ENCODE results near the gene KCNG1. TPM values are rescaled to one million over a fixed set of nuclear protein-coding genes. Genes with fewer than 3 reads are reported as not detected.

KCNG1 gene
- total and polyA plus RNA-seq, 2 of the 13 experiments (the other 11 are each of a cell fraction or from before 2014, with no cell fraction given), result not detected

- TF ChIP-seq REPIN1 (CRISPR knock-in tag; IDR thresholded peaks at IDR 0.05; ENCODE audit: borderline replicate concordance, low read depth) (0 out of 2 replicates have a peak, but pooled peaks have one; percentile 10), ZNF367 (CRISPR knock-in tag; IDR thresholded peaks at IDR 0.05; ENCODE audit: borderline replicate concordance) (no peak; the same call in 1 of the 2 replicates), JUND (CRISPR knock-in tag; IDR thresholded peaks at IDR 0.05) (no peak), ZNF749 (CRISPR knock-in tag; IDR thresholded peaks at IDR 0.05; ENCODE audit: borderline replicate concordance) (peak; percentile 56), SIX1 (CRISPR knock-in tag; IDR thresholded peaks at IDR 0.05; ENCODE audit: borderline replicate concordance) (no peak), DPF2 (CRISPR knock-in tag; IDR thresholded peaks at IDR 0.05; ENCODE audit: borderline replicate concordance, low read depth) (no peak), RNF2 (conservative IDR thresholded peaks at IDR 0.05; ENCODE audit: low read depth) (peak; percentile 80), ZIK1 (CRISPR knock-in tag; IDR thresholded peaks at IDR 0.05; ENCODE audit: borderline replicate concordance, low read depth) (no peak), MNT (IDR thresholded peaks at IDR 0.05) (peak; percentile 24)
- TF ChIP-seq, protein P1, sequence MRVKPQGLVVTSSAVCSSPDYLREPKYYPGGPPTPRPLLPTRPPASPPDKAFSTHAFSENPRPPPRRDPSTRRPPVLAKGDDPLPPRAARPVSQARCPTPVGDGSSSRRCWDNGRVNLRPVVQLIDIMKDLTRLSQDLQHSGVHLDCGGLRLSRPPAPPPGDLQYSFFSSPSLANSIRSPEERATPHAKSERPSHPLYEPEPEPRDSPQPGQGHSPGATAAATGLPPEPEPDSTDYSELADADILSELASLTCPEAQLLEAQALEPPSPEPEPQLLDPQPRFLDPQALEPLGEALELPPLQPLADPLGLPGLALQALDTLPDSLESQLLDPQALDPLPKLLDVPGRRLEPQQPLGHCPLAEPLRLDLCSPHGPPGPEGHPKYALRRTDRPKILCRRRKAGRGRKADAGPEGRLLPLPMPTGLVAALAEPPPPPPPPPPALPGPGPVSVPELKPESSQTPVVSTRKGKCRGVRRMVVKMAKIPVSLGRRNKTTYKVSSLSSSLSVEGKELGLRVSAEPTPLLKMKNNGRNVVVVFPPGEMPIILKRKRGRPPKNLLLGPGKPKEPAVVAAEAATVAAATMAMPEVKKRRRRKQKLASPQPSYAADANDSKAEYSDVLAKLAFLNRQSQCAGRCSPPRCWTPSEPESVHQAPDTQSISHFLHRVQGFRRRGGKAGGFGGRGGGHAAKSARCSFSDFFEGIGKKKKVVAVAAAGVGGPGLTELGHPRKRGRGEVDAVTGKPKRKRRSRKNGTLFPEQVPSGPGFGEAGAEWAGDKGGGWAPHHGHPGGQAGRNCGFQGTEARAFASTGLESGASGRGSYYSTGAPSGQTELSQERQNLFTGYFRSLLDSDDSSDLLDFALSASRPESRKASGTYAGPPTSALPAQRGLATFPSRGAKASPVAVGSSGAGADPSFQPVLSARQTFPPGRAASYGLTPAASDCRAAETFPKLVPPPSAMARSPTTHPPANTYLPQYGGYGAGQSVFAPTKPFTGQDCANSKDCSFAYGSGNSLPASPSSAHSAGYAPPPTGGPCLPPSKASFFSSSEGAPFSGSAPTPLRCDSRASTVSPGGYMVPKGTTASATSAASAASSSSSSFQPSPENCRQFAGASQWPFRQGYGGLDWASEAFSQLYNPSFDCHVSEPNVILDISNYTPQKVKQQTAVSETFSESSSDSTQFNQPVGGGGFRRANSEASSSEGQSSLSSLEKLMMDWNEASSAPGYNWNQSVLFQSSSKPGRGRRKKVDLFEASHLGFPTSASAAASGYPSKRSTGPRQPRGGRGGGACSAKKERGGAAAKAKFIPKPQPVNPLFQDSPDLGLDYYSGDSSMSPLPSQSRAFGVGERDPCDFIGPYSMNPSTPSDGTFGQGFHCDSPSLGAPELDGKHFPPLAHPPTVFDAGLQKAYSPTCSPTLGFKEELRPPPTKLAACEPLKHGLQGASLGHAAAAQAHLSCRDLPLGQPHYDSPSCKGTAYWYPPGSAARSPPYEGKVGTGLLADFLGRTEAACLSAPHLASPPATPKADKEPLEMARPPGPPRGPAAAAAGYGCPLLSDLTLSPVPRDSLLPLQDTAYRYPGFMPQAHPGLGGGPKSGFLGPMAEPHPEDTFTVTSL (CRISPR knock-in tag; IDR thresholded peaks at IDR 0.05; ENCODE audit: borderline replicate concordance), result no peak
- TF ChIP-seq, protein P2, sequence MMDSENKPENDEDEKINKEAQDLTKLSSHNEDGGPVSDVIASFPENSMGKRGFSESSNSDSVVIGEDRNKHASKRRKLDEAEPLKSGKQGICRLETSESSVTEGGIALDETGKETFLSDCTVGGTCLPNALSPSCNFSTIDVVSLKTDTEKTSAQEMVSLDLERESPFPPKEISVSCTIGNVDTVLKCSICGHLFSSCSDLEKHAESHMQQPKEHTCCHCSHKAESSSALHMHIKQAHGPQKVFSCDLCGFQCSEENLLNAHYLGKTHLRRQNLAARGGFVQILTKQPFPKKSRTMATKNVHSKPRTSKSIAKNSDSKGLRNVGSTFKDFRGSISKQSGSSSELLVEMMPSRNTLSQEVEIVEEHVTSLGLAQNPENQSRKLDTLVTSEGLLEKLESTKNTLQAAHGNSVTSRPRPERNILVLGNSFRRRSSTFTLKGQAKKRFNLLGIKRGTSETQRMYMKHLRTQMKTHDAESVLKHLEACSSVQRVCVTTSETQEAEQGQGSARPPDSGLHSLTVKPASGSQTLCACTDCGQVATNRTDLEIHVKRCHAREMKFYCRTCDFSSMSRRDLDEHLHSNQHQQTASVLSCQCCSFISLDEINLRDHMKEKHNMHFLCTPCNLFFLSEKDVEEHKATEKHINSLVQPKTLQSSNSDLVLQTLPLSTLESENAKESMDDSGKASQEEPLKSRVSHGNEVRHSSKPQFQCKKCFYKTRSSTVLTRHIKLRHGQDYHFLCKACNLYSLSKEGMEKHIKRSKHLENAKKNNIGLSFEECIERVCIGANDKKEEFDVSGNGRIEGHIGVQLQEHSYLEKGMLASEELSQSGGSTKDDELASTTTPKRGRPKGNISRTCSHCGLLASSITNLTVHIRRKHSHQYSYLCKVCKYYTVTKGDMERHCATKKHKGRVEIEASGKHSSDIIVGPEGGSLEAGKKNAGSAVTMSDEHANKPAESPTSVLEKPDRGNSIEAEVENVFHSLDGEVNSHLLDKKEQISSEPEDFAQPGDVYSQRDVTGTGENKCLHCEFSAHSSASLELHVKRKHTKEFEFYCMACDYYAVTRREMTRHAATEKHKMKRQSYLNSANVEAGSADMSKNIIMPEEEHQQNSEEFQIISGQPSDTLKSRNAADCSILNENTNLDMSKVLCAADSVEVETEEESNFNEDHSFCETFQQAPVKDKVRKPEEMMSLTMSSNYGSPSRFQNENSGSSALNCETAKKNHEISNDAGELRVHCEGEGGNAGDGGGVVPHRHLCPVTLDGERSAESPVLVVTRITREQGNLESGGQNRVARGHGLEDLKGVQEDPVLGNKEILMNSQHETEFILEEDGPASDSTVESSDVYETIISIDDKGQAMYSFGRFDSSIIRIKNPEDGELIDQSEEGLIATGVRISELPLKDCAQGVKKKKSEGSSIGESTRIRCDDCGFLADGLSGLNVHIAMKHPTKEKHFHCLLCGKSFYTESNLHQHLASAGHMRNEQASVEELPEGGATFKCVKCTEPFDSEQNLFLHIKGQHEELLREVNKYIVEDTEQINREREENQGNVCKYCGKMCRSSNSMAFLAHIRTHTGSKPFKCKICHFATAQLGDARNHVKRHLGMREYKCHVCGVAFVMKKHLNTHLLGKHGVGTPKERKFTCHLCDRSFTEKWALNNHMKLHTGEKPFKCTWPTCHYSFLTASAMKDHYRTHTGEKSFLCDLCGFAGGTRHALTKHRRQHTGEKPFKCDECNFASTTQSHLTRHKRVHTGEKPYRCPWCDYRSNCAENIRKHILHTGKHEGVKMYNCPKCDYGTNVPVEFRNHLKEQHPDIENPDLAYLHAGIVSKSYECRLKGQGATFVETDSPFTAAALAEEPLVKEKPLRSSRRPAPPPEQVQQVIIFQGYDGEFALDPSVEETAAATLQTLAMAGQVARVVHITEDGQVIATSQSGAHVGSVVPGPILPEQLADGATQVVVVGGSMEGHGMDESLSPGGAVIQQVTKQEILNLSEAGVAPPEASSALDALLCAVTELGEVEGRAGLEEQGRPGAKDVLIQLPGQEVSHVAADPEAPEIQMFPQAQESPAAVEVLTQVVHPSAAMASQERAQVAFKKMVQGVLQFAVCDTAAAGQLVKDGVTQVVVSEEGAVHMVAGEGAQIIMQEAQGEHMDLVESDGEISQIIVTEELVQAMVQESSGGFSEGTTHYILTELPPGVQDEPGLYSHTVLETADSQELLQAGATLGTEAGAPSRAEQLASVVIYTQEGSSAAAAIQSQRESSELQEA (CRISPR knock-in tag; IDR thresholded peaks at IDR 0.05; ENCODE audit: not compliant biosample characterization), result peak; percentile 77
Observed at GRCh38 chr20:50958615-50959542, 64.0 kb downstream of the KCNG1 start, which contains the start of gene MOCS3 (continued).
